H1 (cell line): ENCODE data around the gene SMARCA2. TPM values are rescaled to one million over a fixed set of nuclear protein-coding genes. Genes with fewer than 3 reads are reported as not detected.

Source experiments
- CTCF ChIA-PET: fragments of 300-600 bp; sonication (Branson Sonifier 250); formaldehyde crosslinking; loops from one replicate; lab custom pipeline; 2021; ENCODE audit not compliant: partially characterized antibody; lab: Charles Lee
- POLR2A ChIA-PET: fragments of 300-600 bp; sonication (Branson Sonifier 250); formaldehyde crosslinking; loops from one replicate; lab custom pipeline; 2021; ENCODE audit warnings: inconsistent platforms; ENCODE audit not compliant: partially characterized antibody; lab: Charles Lee
- DNase-seq, 2 experiments: peaks; one replicate each; pipeline versions ENCODE4 v3.0.0 to v3.0.0-alpha.2; 2010 to 2022; ENCODE audit warnings: low spot score in 2 of 2, low read depth in 1 of 2, mixed read lengths in 1 of 2
- FAIRE-seq: peaks from 2 replicates; lab custom pipeline; 2011; peaks lifted over from hg19 to GRCh38; lab: Jason Lieb, UNC
- H2AFZ ChIP-seq: 2 replicates; pipeline ENCODE4 v1.8.1; 2012; ENCODE audit warnings: low read length, inconsistent platforms
- H2AK5ac ChIP-seq: 2 replicates; pipeline ENCODE4 v1.6.1; 2013; ENCODE audit warnings: low read depth, low read length
- H2BK120ac ChIP-seq: replicated peaks from 2 replicates; pipeline ENCODE3; 2013; ENCODE audit warnings: low read depth, low read length, inconsistent platforms
- H2BK12ac ChIP-seq: 2 replicates; pipeline ENCODE4 v1.6.1; 2013; ENCODE audit warnings: low read depth, low read length
- H2BK15ac ChIP-seq: 2 replicates; pipeline ENCODE4 v1.6.1; 2013; ENCODE audit warnings: low read length
- H2BK20ac ChIP-seq: 2 replicates; pipeline ENCODE4 v1.6.1; 2013; ENCODE audit warnings: low read length
- H2BK5ac ChIP-seq: 2 replicates; pipeline ENCODE4 v1.6.1; 2013; ENCODE audit warnings: low read depth, low read length
- H3K14ac ChIP-seq: 2 replicates; pipeline ENCODE4 v1.6.1; 2013; ENCODE audit warnings: inconsistent platforms; ENCODE audit not compliant: insufficient read length
- H3K18ac ChIP-seq: 2 replicates; pipeline ENCODE4 v1.6.1; 2013; ENCODE audit warnings: low read length; ENCODE audit errors: extremely low read depth
- H3K23ac ChIP-seq: 2 replicates; pipeline ENCODE4 v1.6.1; 2013; ENCODE audit warnings: inconsistent platforms; ENCODE audit not compliant: insufficient read length
- H3K23me2 ChIP-seq: 2 replicates; pipeline ENCODE4 v1.6.1; 2013; ENCODE audit warnings: low read depth, low read length
- H3K27ac ChIP-seq: 2 replicates; pipeline ENCODE4 v1.6.1; 2011; ENCODE audit warnings: low read depth, low read length, inconsistent platforms
- H3K27me3 ChIP-seq, 4 experiments: replicated peaks in 1 of 4; 1 replicate in 1 of 4; 2 replicates in 3 of 4; pipeline versions ENCODE4 v1.6.1 to v1.8.1; 2011 to 2013; ENCODE audit warnings: low read length in 3 of 4, mild to moderate bottlenecking in 3 of 4, inconsistent platforms in 2 of 4, mixed read lengths in 2 of 4, moderate library complexity in 1 of 4; ENCODE audit not compliant: control insufficient read depth in 3 of 4, insufficient read depth in 3 of 4; ENCODE audit errors: extremely low read depth in 1 of 4
- H3K36me3 ChIP-seq, 4 experiments: 2 replicates each; pipeline versions ENCODE4 v1.6.1 to v1.8.1; 2011 to 2013; ENCODE audit warnings: mild to moderate bottlenecking in 4 of 4, low read length in 3 of 4, moderate library complexity in 2 of 4, control low read depth in 1 of 4, inconsistent platforms in 1 of 4; ENCODE audit not compliant: insufficient read depth in 4 of 4, control insufficient read depth in 2 of 4
- H3K4ac ChIP-seq: replicated peaks from 2 replicates; pipeline ENCODE3; 2013; ENCODE audit warnings: low read length, low read depth, mixed read lengths, inconsistent platforms; ENCODE audit not compliant: insufficient read length
- H3K4me1 ChIP-seq, 4 experiments: replicated peaks in 1 of 4; 1 replicate in 1 of 4; 2 replicates in 3 of 4; pipeline versions ENCODE4 v1.6.1 to v1.8.1; 2011 to 2013; ENCODE audit warnings: low read length in 3 of 4, inconsistent platforms in 2 of 4, mixed read lengths in 1 of 4; ENCODE audit not compliant: insufficient read depth in 4 of 4, control insufficient read depth in 3 of 4
- H3K4me2 ChIP-seq, 2 experiments: 2 replicates each; pipeline versions ENCODE4 v1.6.1 to v1.8.1; 2011 to 2013; ENCODE audit warnings: low read depth in 2 of 2, low read length in 2 of 2, control low read depth in 1 of 2, inconsistent platforms in 1 of 2, mild to moderate bottlenecking in 1 of 2; ENCODE audit not compliant: insufficient read depth in 1 of 2
- H3K4me3 ChIP-seq, 4 experiments: fragments of 200-600, 300-600 bp in 1 of 4; sonication (generic), shearing (Covaris generic), sonication (Bioruptor Twin) in 1 of 4; 2 replicates each; pipeline versions ENCODE4 v1.5.1 to v1.8.1; 2011 to 2016; ENCODE audit warnings: low read length in 4 of 4, low read depth in 3 of 4, control low read depth in 2 of 4, inconsistent platforms in 2 of 4, mild to moderate bottlenecking in 2 of 4, mixed read lengths in 1 of 4, moderate library complexity in 1 of 4; ENCODE audit not compliant: insufficient read depth in 2 of 4; ENCODE audit errors: extremely low read depth in 1 of 4
- H3K56ac ChIP-seq: replicated peaks from 2 replicates; pipeline ENCODE3; 2013; ENCODE audit warnings: low read depth, mild to moderate bottlenecking, mixed read lengths, low read length, inconsistent platforms; ENCODE audit not compliant: insufficient read length
- H3K79me1 ChIP-seq: 2 replicates; pipeline ENCODE4 v1.6.1; 2013; ENCODE audit warnings: low read depth, low read length, control low read depth
- H3K79me2 ChIP-seq, 2 experiments: 2 replicates each; pipeline versions ENCODE4 v1.6.1 to v1.8.1; 2012 to 2013; ENCODE audit warnings: low read length in 2 of 2, mild to moderate bottlenecking in 2 of 2, inconsistent platforms in 1 of 2; ENCODE audit not compliant: insufficient read depth in 2 of 2, control insufficient read depth in 1 of 2
- H3K9ac ChIP-seq, 4 experiments: replicated peaks in 1 of 4; 1 replicate in 1 of 4; 2 replicates in 3 of 4; pipeline versions ENCODE4 v1.6.1 to v1.8.1; 2011 to 2013; ENCODE audit warnings: low read depth in 3 of 4, low read length in 3 of 4, control low read depth in 2 of 4, mild to moderate bottlenecking in 2 of 4, moderate library complexity in 2 of 4, inconsistent platforms in 1 of 4; ENCODE audit errors: extremely low read depth in 1 of 4
- H3K9me3 ChIP-seq, 2 experiments: 2 replicates each; pipeline versions ENCODE4 v1.6.1 to v1.8.1; 2012 to 2013; ENCODE audit warnings: mild to moderate bottlenecking in 2 of 2, moderate library complexity in 2 of 2, control low read depth in 1 of 2, inconsistent platforms in 1 of 2, low read depth in 1 of 2, low read length in 1 of 2, mixed read lengths in 1 of 2; ENCODE audit not compliant: insufficient read depth in 2 of 2
- H4K20me1 ChIP-seq, 2 experiments: replicated peaks in 1 of 2; 2 replicates each; pipeline versions ENCODE3 to v1.8.1; 2011 to 2013; ENCODE audit warnings: inconsistent platforms in 2 of 2, low read length in 2 of 2, mild to moderate bottlenecking in 1 of 2; ENCODE audit not compliant: insufficient read depth in 2 of 2, control insufficient read depth in 1 of 2
- H4K5ac ChIP-seq: 2 replicates; pipeline ENCODE4 v1.6.1; 2013; ENCODE audit warnings: low read length, low read depth, mixed read lengths, inconsistent platforms; ENCODE audit not compliant: insufficient read length
- H4K8ac ChIP-seq: 2 replicates; pipeline ENCODE4 v1.8.0; 2013; ENCODE audit warnings: mild to moderate bottlenecking, moderate library complexity, low read length, inconsistent platforms; ENCODE audit not compliant: insufficient read depth; ENCODE audit errors: extremely low read depth
- H4K91ac ChIP-seq: replicated peaks from 2 replicates; pipeline ENCODE3; 2013; ENCODE audit warnings: low read length, mixed read lengths, inconsistent platforms; ENCODE audit not compliant: insufficient read length
- E2F6 ChIP-seq: IDR thresholded peaks from 2 replicates; pipeline ENCODE4 v1.6.1; 2012; ENCODE audit warnings: inconsistent platforms
- EGR1 ChIP-seq: IDR thresholded peaks from 2 replicates; pipeline ENCODE4 v1.6.1; 2011; ENCODE audit warnings: low read depth, low read length, borderline replicate concordance
- MAFK ChIP-seq: IDR thresholded peaks from 2 replicates; pipeline ENCODE4 v1.6.1; 2012; ENCODE audit warnings: low read depth, mild to moderate bottlenecking, improper control_type of control experiment, low read length
- POLR2AphosphoS5 ChIP-seq: IDR thresholded peaks from 2 replicates; pipeline ENCODE4 v1.6.1; 2011; ENCODE audit warnings: low read depth, low read length
- SIX5 ChIP-seq: IDR thresholded peaks from 2 replicates; pipeline ENCODE4 v1.6.1; 2011; ENCODE audit warnings: mild to moderate bottlenecking, low read depth, low read length
- SUZ12 ChIP-seq: fragments of 200-600 bp; sonication (generic); IDR thresholded peaks from 2 replicates; pipeline ENCODE4 v1.6.1; 2012; ENCODE audit warnings: mild to moderate bottlenecking, inconsistent platforms, low read length, moderate library complexity, mixed read lengths
- TAF7 ChIP-seq: optimal IDR thresholded peaks from 2 replicates; pipeline ENCODE3; 2011; ENCODE audit warnings: low read depth, mild to moderate bottlenecking, inconsistent platforms, low read length, moderate library complexity, borderline replicate concordance
- USF2 ChIP-seq: IDR thresholded peaks from 2 replicates; pipeline ENCODE4 v1.6.1; 2011; ENCODE audit warnings: low read length, improper control_type of control experiment
- WGBS, 2 experiments: shearing (Covaris generic) in 1 of 2; methylation state at CpG; one replicate each; pipeline versions ENCODE4 v1.1.6 to v1.1.7; 2013 to 2015; ENCODE audit warnings: low lambda C conversion rate in 2 of 2, mixed read lengths in 2 of 2, inconsistent platforms in 1 of 2, low coverage in 1 of 2, missing lambda C conversion rate in 1 of 2; ENCODE audit not compliant: insufficient replicate concordance in 2 of 2, insufficient coverage in 1 of 2, insufficient read length in 1 of 2; ENCODE audit errors: extremely low coverage in 1 of 2, missing lambda C conversion rate in 1 of 2; 5-methylcytosine and 5-hydroxymethylcytosine counted together
- polyA plus RNA-seq, 7 experiments: library from polyadenylated mRNA; depleted of rRNA in 3 of 7; stranded (reverse) in 5 of 7; unstranded in 2 of 7; fragments of >200 nt in 5 of 7; fragments of 200-250 nt in 2 of 7; gene quantifications; 1 replicate in 5 of 7; 2 replicates in 1 of 7; 4 replicates in 1 of 7; pipeline versions ENCODE4 v1.2.1 to v1.2.3, GENCODE V29; 2011 to 2013; ENCODE audit warnings: missing spikeins in 2 of 7, mixed read lengths in 2 of 7
- total RNA-seq: library from RNA; stranded (reverse); fragmentation: NEBNext Ultra II Directional; extraction: Animal tissue kit (Norgen Biotek cat#: 25700); gene quantifications from 2 replicates; pipeline ENCODE4 v1.2.1, GENCODE V29; 2021

The SMARCA2 gene
- total and polyA plus RNA-seq, 2 of the 8 experiments (the other 6 are each of a cell fraction or from before 2014, with no cell fraction given): 6.3 to 21.7 TPM

DNA sequence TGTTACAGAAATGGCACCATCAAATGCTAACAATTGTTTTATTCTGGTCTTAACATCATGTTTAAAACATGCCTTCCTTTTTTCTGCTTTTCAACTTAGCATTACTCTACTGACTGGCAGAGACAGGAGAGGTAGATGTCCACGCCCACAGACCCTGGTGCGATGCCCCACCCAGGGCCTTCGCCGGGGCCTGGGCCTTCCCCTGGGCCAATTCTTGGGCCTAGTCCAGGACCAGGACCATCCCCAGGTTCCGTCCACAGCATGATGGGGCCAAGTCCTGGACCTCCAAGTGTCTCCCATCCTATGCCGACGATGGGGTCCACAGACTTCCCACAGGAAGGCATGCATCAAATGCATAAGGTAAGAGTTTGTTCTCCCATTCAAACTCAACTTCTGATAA, 13.7 kb downstream of the SMARCA2 start:
- H4K5ac ChIP-seq: no peak overlapping the region
- no peak overlapping the region for H3K56ac ChIP-seq
- H2AK5ac ChIP-seq: no peak overlapping the region
- no peaks in the 10 kb centered on the region for H3K9me3 ChIP-seq
- H2AFZ ChIP-seq: no peak overlapping the region
- no peaks in the 10 kb centered on the region for H3K23me2 ChIP-seq
- WGBS, 2 experiments: 90% methylated on average over 7 of the region's 7 CpGs; no CpG with 5 or more reads in 1 of the 2 experiments
- no peaks in the 10 kb centered on the region for H4K20me1 ChIP-seq
- no peak overlapping the region for H2BK20ac ChIP-seq
- H3K79me1 ChIP-seq: no peaks in the 10 kb centered on the region
- H4K91ac ChIP-seq: no peak overlapping the region
- no peak overlapping the region for H3K27ac ChIP-seq
- ChIA-PET POLR2A (no interaction called here), CTCF (no interaction called here)
- no peaks in the 10 kb centered on the region for H3K36me3 ChIP-seq
- H3K4me1 ChIP-seq: peaks cover 0 to 14% (median 5%) of the 10 kb centered on the region in 4 experiments; a peak in 3 of 7 replicates
- H3K4ac ChIP-seq: no peak overlapping the region
- H2BK120ac ChIP-seq: no peak overlapping the region
- no peak overlapping the region for H2BK12ac ChIP-seq
- H3K4me3 ChIP-seq: no peak overlapping the region
- no peak for FAIRE-seq
- DNase-seq: no peak
- H3K79me2 ChIP-seq: no peaks in the 10 kb centered on the region
- no peaks in the 10 kb centered on the region for H3K27me3 ChIP-seq
- no peak overlapping the region for H3K18ac ChIP-seq
- no peak overlapping the region for H3K4me2 ChIP-seq
- no peak overlapping the region for H3K14ac ChIP-seq
- no peak overlapping the region for H2BK15ac ChIP-seq
- no peak overlapping the region for H3K23ac ChIP-seq
- no peak overlapping the region for H4K8ac ChIP-seq
- H2BK5ac ChIP-seq: no peak overlapping the region
- no peak overlapping the region for H3K9ac ChIP-seq
- TF ChIP-seq USF2: no peak
- no peak for TF ChIP-seq EGR1
- TF ChIP-seq E2F6: no peak
- TF ChIP-seq POLR2AphosphoS5: no peak
- TF ChIP-seq MAFK: no peak
- TF ChIP-seq TAF7: no peak
- no peak for TF ChIP-seq SIX5
- no peak for TF ChIP-seq SUZ12
